HepG2 (cell line): ENCODE data around the gene PFKFB2. TPM values are rescaled to one million over a fixed set of nuclear protein-coding genes. Genes with fewer than 3 reads are reported as not detected.

Experiments
- ATAC-seq: fragments of 200-7000 bp; cut with Tn5 transposase; 3 replicates; pipeline ENCODE4 v1.9.1; 2020; ENCODE audit warnings: mild to moderate bottlenecking, moderate library complexity
- BruUV-seq: library from RNA; stranded (reverse); fragments of 400-500 nt; replicated peaks from 2 replicates; lab custom pipeline; 2021; lab: Mats Ljungman, UMichigan
- CTCF ChIA-PET: fragments of 300-600 bp; formaldehyde crosslinking; extraction: SDS; loops from one replicate; lab custom pipeline; 2021; ENCODE audit warnings: low total read pairs, inconsistent platforms, low intra/inter-chr PET ratio; lab: Yijun Ruan, JAX
- POLR2A ChIA-PET: fragments of 350-600 bp; sonication (Branson Sonifier 250); formaldehyde crosslinking; loops from one replicate; lab custom pipeline; 2020; ENCODE audit warnings: antibody characterized with exemption, inconsistent platforms; lab: Yijun Ruan, JAX
- DNase-seq: peaks from one replicate; pipeline ENCODE4 v3.0.0-alpha.2; 2015; ENCODE audit warnings: low spot score
- FAIRE-seq: peaks from 3 replicates; lab custom pipeline; 2011; peaks lifted over from hg19 to GRCh38; lab: Jason Lieb, UNC
- H2AFZ ChIP-seq: one replicate; pipeline ENCODE4 v1.6.1; 2011; ENCODE audit warnings: low read length, inconsistent platforms
- H3K27ac ChIP-seq: fragments of 300-600 bp; 3 replicates; pipeline ENCODE4 v1.8.0; 2011; ENCODE audit warnings: mixed run types, mild to moderate bottlenecking, mixed read lengths, low read length, inconsistent platforms; ENCODE audit not compliant: insufficient read depth; ENCODE audit errors: extremely low read length
- H3K27me3 ChIP-seq, 2 experiments: fragments of 200-600 bp in 1 of 2; 2 replicates in 1 of 2; 3 replicates in 1 of 2; pipeline versions ENCODE4 v1.6.0 to v1.8.0; 2011; ENCODE audit warnings: low read length in 2 of 2, mild to moderate bottlenecking in 2 of 2, moderate library complexity in 2 of 2, inconsistent platforms in 1 of 2; ENCODE audit not compliant: insufficient read depth in 2 of 2, control insufficient read depth in 1 of 2
- H3K36me3 ChIP-seq, 2 experiments: fragments of 200-600 bp in 1 of 2; replicated peaks in 1 of 2; 2 replicates in 1 of 2; 3 replicates in 1 of 2; pipeline versions ENCODE4 v1.5.1 to v1.8.0; 2011; ENCODE audit warnings: low read length in 2 of 2, inconsistent platforms in 1 of 2; ENCODE audit not compliant: insufficient read depth in 2 of 2, control insufficient read depth in 1 of 2
- H3K4me1 ChIP-seq: 2 replicates; pipeline ENCODE4 v1.5.1; 2012; ENCODE audit warnings: low read length, inconsistent platforms; ENCODE audit not compliant: insufficient read depth
- H3K4me2 ChIP-seq: 2 replicates; pipeline ENCODE4 v1.6.0; 2011; ENCODE audit warnings: low read depth, low read length, inconsistent platforms
- H3K4me3 ChIP-seq, 3 experiments: fragments of 200-600 bp in 1 of 3; sonication (generic), shearing (Covaris generic) in 1 of 3; replicated peaks in 1 of 3; 2 replicates each; pipeline ENCODE4 v1.5.1; 2011 to 2016; ENCODE audit warnings: low read length in 3 of 3, inconsistent platforms in 2 of 3, low read depth in 2 of 3, mild to moderate bottlenecking in 2 of 3, control low read depth in 1 of 3, mixed read lengths in 1 of 3; ENCODE audit not compliant: insufficient read depth in 1 of 3
- H3K79me2 ChIP-seq: one replicate; pipeline ENCODE4 v1.6.1; 2011; ENCODE audit warnings: low read length, inconsistent platforms; ENCODE audit not compliant: insufficient read depth
- H3K9ac ChIP-seq: 2 replicates; pipeline ENCODE4 v1.6.0; 2011; ENCODE audit warnings: mild to moderate bottlenecking, low read depth, low read length, inconsistent platforms; ENCODE audit not compliant: insufficient read depth
- H3K9me3 ChIP-seq: 2 replicates; pipeline ENCODE4 v1.5.1; 2012; ENCODE audit warnings: mild to moderate bottlenecking, low read length
- H4K20me1 ChIP-seq: 2 replicates; pipeline ENCODE4 v1.6.0; 2011; ENCODE audit warnings: inconsistent platforms, mild to moderate bottlenecking, low read length, moderate library complexity; ENCODE audit not compliant: insufficient read depth
- CBX2 ChIP-seq, 2 experiments: fragments of 200-600 bp in 1 of 2; sonication (generic); formaldehyde crosslinking in 1 of 2; IDR thresholded peaks; 2 replicates each; pipeline versions ENCODE4 v1.7.0 to v1.8.1; 2018 to 2022; ENCODE audit warnings: low read depth in 2 of 2, low read length in 1 of 2, mild to moderate bottlenecking in 1 of 2, missing genetic modification reagents in 1 of 2
- CCDC6 ChIP-seq: sonication (generic); formaldehyde crosslinking; IDR thresholded peaks from 2 replicates; pipeline ENCODE4 v1.8.1; 2022; ENCODE audit warnings: mild to moderate bottlenecking, missing genetic modification reagents, moderate library complexity
- CREB1 ChIP-seq, 2 experiments: fragments of 450-650 bp in 1 of 2; IDR thresholded peaks; 2 replicates each; pipeline ENCODE4 v1.6.1; 2016 to 2017; ENCODE audit warnings: control low read depth in 1 of 2, mild to moderate bottlenecking in 1 of 2, missing compliant biosample characterization in 1 of 2, missing genetic modification characterization in 1 of 2
- ETV6 ChIP-seq: sonication (generic); formaldehyde crosslinking; conservative IDR thresholded peaks from 2 replicates; pipeline ENCODE4 v1.4.0; 2020; ENCODE audit warnings: missing genetic modification reagents
- FOXA1 ChIP-seq, 2 experiments: fragments of 450-650 bp in 1 of 2; sonication (generic) in 1 of 2; formaldehyde crosslinking in 1 of 2; IDR thresholded peaks; 2 replicates each; pipeline versions ENCODE4 v1.4.0 to v1.6.1; 2016 to 2020; ENCODE audit warnings: missing genetic modification reagents in 1 of 2
- FOXO1 ChIP-seq: sonication (generic); formaldehyde crosslinking; IDR thresholded peaks from 2 replicates; pipeline ENCODE4 v1.4.0; 2020; ENCODE audit warnings: missing genetic modification reagents
- HDAC2 ChIP-seq: sonication (generic); formaldehyde crosslinking; IDR thresholded peaks from 2 replicates; pipeline ENCODE4 v1.4.0; 2020; ENCODE audit warnings: missing genetic modification reagents
- HMGXB4 ChIP-seq, 2 experiments: sonication (generic) in 1 of 2; formaldehyde crosslinking in 1 of 2; IDR thresholded peaks; 2 replicates each; pipeline versions ENCODE4 v1.4.0 to v1.6.1; 2018 to 2020; ENCODE audit warnings: missing genetic modification reagents in 2 of 2, borderline replicate concordance in 1 of 2, low read depth in 1 of 2, mild to moderate bottlenecking in 1 of 2, missing biosample characterization in 1 of 2
- IRF2 ChIP-seq: IDR thresholded peaks from 2 replicates; pipeline ENCODE4 v1.6.1; 2018; ENCODE audit warnings: missing genetic modification reagents, missing compliant biosample characterization
- NR2C2 ChIP-seq: sonication (generic); formaldehyde crosslinking; IDR thresholded peaks from 2 replicates; pipeline ENCODE4 v1.4.0; 2020; ENCODE audit warnings: missing genetic modification reagents, mild to moderate bottlenecking, moderate library complexity, borderline replicate concordance
- POGZ ChIP-seq: sonication (generic); formaldehyde crosslinking; IDR thresholded peaks from 2 replicates; pipeline ENCODE4 v1.4.0; 2020; ENCODE audit warnings: mild to moderate bottlenecking, missing genetic modification reagents
- RAD21 ChIP-seq: fragments of 450-650 bp; formaldehyde crosslinking; IDR thresholded peaks from 2 replicates; pipeline ENCODE4 v1.5.0; 2020; ENCODE audit warnings: mild to moderate bottlenecking
- RBM22 ChIP-seq: fragments of 200-400 bp; formaldehyde crosslinking; optimal IDR thresholded peaks from 2 replicates; pipeline ENCODE3; 2017; ENCODE audit warnings: mild to moderate bottlenecking, low read length, moderate library complexity
- REPIN1 ChIP-seq: sonication (generic); formaldehyde crosslinking; IDR thresholded peaks from 2 replicates; pipeline ENCODE4 v1.8.0; 2022; ENCODE audit warnings: missing genetic modification reagents, low read depth, mild to moderate bottlenecking, borderline replicate concordance
- RFX1 ChIP-seq: fragments of 450-650 bp; IDR thresholded peaks from 2 replicates; pipeline ENCODE4 v1.6.1; 2017
- RFXANK ChIP-seq: IDR thresholded peaks from 2 replicates; pipeline ENCODE4 v1.6.1; 2016
- SMC3 ChIP-seq: IDR thresholded peaks from 2 replicates; pipeline ENCODE4 v1.6.1; 2011; ENCODE audit warnings: low read length, improper control_type of control experiment
- SOX5 ChIP-seq: IDR thresholded peaks from 2 replicates; pipeline ENCODE4 v1.6.1; 2016; ENCODE audit warnings: borderline replicate concordance
- STAG1 ChIP-seq: sonication (generic); formaldehyde crosslinking; IDR thresholded peaks from 2 replicates; pipeline ENCODE4 v1.4.0; 2020; ENCODE audit warnings: missing genetic modification reagents
- TEAD3 ChIP-seq: optimal IDR thresholded peaks from 2 replicates; pipeline ENCODE3; 2016; ENCODE audit warnings: borderline replicate concordance
- YY1 ChIP-seq: IDR thresholded peaks from 2 replicates; pipeline ENCODE4 v1.6.1; 2011; ENCODE audit warnings: low read length, low read depth, moderate library complexity, mild to moderate bottlenecking; ENCODE audit not compliant: insufficient read depth, insufficient replicate concordance
- ZBTB42 ChIP-seq: sonication (generic); formaldehyde crosslinking; IDR thresholded peaks from 2 replicates; pipeline ENCODE4 v1.5.0; 2020; ENCODE audit warnings: mild to moderate bottlenecking, missing genetic modification reagents
- ZMYM4 ChIP-seq: sonication (generic); formaldehyde crosslinking; IDR thresholded peaks from 2 replicates; pipeline ENCODE4 v1.8.1; 2023; ENCODE audit warnings: mild to moderate bottlenecking, missing genetic modification reagents
- ZNF484 ChIP-seq: sonication (generic); formaldehyde crosslinking; IDR thresholded peaks from 2 replicates; pipeline ENCODE4 v1.5.1; 2020; ENCODE audit warnings: mild to moderate bottlenecking, low read depth, missing genetic modification reagents, borderline replicate concordance
- WGBS: methylation state at CpG from one replicate; pipeline ENCODE4 v1.1.6; 2017; ENCODE audit warnings: low lambda C conversion rate; 5-methylcytosine and 5-hydroxymethylcytosine counted together
- in situ Hi-C: cut with HindIII; loops from 2 replicates; pipeline ENCODE4 v1.10.0; 2017; ENCODE audit warnings: low pct_unique_long_range_greater_than_20kb; ENCODE audit not compliant: extremely low pct_ligation_motif_present
- intact Hi-C: fragments of 100-400 bp; cut with micrococcal nuclease; formaldehyde crosslinking; loops from one replicate; pipeline ENCODE4 v1.10.0; 2022; ENCODE audit not compliant: unreplicated experiment
- polyA plus RNA-seq, 8 experiments: library from polyadenylated mRNA; depleted of rRNA in 3 of 8; stranded (reverse) in 7 of 8; unstranded in 1 of 8; fragments of >200 nt; fragmentation: Illumina TruSeq in 4 of 8; extraction: Trizol in 4 of 8; gene quantifications; 2 replicates each; pipeline versions ENCODE4 v1.2.1 to v1.2.3, GENCODE V29; 2011 to 2016; ENCODE audit warnings: low read depth in 4 of 8, missing spikeins in 1 of 8, mixed read lengths in 1 of 8; ENCODE audit not compliant: insufficient read depth in 1 of 8
- total RNA-seq, 5 experiments: library from RNA; depleted of rRNA; stranded (reverse); fragments of >200 nt; fragmentation: Illumina TruSeq; extraction: Trizol; gene quantifications; 2 replicates each; pipeline ENCODE4 v1.2.3, GENCODE V29; 2016; ENCODE audit warnings: low read depth in 1 of 5

Gene PFKFB2
- total and polyA plus RNA-seq, 2 of the 13 experiments (the other 11 are each of a cell fraction or from before 2014, with no cell fraction given), result 4.6 to 10.6 TPM

- peak; percentile 71 for DNase-seq
- Histone ChIP-seq H3K9ac (no peak overlapping the region), H2AFZ (no peak overlapping the region), H3K27me3 (no peaks in the 10 kb centered on the region; a peak in 1 of 5 replicates), H3K27ac (no peak overlapping the region), H3K36me3 (no peaks in the 10 kb centered on the region), H3K4me1 (peaks cover 54% of the 10 kb centered on the region), H3K4me2 (peak overlapping the region; percentile 62), H4K20me1 (no peaks in the 10 kb centered on the region), H3K9me3 (no peaks in the 10 kb centered on the region), H3K79me2 (no peaks in the 10 kb centered on the region), H3K4me3 (peak overlapping the region in 1 of 3 experiments; percentile 0; a peak in 1 of 6 replicates)
- peak; percentile 89 for FAIRE-seq
- peak; percentile 71 for ATAC-seq
- CTCF ChIA-PET, result interaction anchor here (0.8 to 4.6 kb wide), 3 partner anchors 237 to 415 kb away, joined by 3 to 26 read pairs (median 13); partner anchors contain the start of gene CD55
- POLR2A ChIA-PET, result interaction anchor here (1.3 kb wide), 1 partner anchor 32 kb away, joined by 12 read pairs; the partner anchor contains the start of gene PFKFB2
- in situ Hi-C loops, result loop anchor here (5.0 kb wide), 1 partner anchor 323 kb away; no protein-coding TSS in a partner anchor
- 18% methylated on average over 8 of the region's 8 CpGs for WGBS
- intact Hi-C loops, result loop anchor here (1.0 to 5.0 kb wide), 4 partner anchors 68 to 415 kb away; partner anchors contain the start of gene CD55
- BruUV-seq, result no TSS peak
- TF ChIP-seq SOX5 (0 out of 2 replicates have a peak, but pooled peaks have one; percentile 15), RBM22 (no peak), FOXA1 (IDR thresholded peaks at IDR 0.05) (no peak), FOXA1 (CRISPR knock-in tag; IDR thresholded peaks at IDR 0.05) (peak; percentile 60; the same call in 1 of the 2 replicates), RFX1 (no peak), STAG1 (CRISPR knock-in tag) (peak; percentile 83), ZNF484 (CRISPR knock-in tag) (no peak), SMC3 (peak; percentile 93), POGZ (CRISPR knock-in tag) (0 out of 2 replicates have a peak, but pooled peaks have one; percentile 32), ZBTB42 (no peak), ZMYM4 (CRISPR knock-in tag) (peak; percentile 56; the same call in 1 of the 2 replicates), CREB1 (IDR thresholded peaks at IDR 0.05) (no peak), CREB1 (CRISPR knock-in tag; IDR thresholded peaks at IDR 0.05) (0 out of 2 replicates have a peak, but pooled peaks have one; percentile 20), RAD21 (CRISPR knock-in tag) (peak; percentile 85), TEAD3 (peak; percentile 13), YY1 (no peak), ETV6 (CRISPR knock-in tag) (no peak), FOXO1 (0 out of 2 replicates have a peak, but pooled peaks have one; percentile 16), HDAC2 (CRISPR knock-in tag) (peak; percentile 30; the same call in 1 of the 2 replicates), NR2C2 (CRISPR knock-in tag) (peak; percentile 15; the same call in 1 of the 2 replicates), IRF2 (peak; percentile 21; the same call in 1 of the 2 replicates), RFXANK (no peak), HMGXB4 (CRISPR knock-in tag; IDR thresholded peaks at IDR 0.05; ENCODE audit: borderline replicate concordance in 1 of 2, low read depth in 1 of 2) (0 out of 4 replicates have a peak, but pooled peaks of 1 of the 2 experiments have one; percentile 64), CCDC6 (CRISPR knock-in tag) (peak; percentile 50; the same call in 1 of the 2 replicates), CBX2 (IDR thresholded peaks at IDR 0.05; ENCODE audit: low read depth, low read length) (no peak), CBX2 (CRISPR knock-in tag; IDR thresholded peaks at IDR 0.05; ENCODE audit: low read depth) (no peak), REPIN1 (CRISPR knock-in tag) (0 out of 2 replicates have a peak, but pooled peaks have one; percentile 32)
These were observed 31.7 kb downstream of the PFKFB2 start for GRCh38 chr1:207084701-207085180.
